Colon (tissue), 2 donors: ENCODE measurements around the gene CPTP.
A peak's percentile ranks its signal among the peaks of the same experiment; 100 is the strongest.
"Not testable (repeated sequence)": the region's sequence is repeated elsewhere in the genome, so short reads cannot be mapped to it uniquely, and the experiment has no call there.

ENCODE experiments used
- FAIRE-seq: peaks from 2 replicates; lab custom pipeline; 2012; peaks lifted over from hg19 to GRCh38; lab: Jason Lieb, UNC
- donor health status: control.
- donor health status: control.

Gene CPTP

GRCh38 chr1:1366699-1367066 is 42.1 kb downstream of the CPTP start:
- no peak for FAIRE-seq

DNA sequence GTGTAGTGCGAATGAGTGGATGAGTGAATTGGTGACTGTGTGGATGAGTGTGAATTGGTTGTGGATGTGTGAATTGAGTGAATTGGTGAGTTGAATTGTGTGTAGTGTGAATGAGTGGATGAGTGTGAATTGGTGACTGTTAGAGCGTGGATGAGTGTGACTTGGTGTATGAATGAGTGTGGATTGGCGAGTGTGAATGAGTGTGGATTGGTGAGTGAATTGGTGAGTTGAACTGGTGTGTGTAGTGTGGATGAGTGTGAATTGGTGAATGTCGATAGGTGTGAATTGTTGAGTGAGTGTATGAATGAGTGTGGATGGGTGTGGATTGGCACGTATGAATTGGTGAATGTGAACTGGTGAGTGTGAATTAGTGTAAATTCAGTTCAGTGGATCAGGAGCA is 42.7 kb downstream of the CPTP start:
- no peak for FAIRE-seq

DNA sequence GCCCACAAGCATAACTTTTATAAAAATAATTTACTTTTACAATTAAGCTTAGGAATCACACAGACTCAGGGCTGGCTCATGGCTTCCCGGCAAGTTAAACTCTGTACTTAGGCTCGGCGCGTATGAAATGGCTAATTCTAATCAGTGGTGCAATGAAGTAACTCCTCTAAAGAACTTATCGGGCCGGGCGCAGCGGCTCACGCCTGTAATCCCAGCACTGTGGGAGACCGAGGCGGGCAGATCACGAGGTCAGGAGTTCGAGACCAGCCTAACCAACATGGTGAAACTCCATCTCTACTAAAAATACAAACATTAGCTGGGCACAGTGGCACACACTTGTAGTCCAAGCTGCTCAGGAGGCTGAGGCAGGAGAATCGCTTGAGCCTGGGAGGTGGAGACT is 45.5 kb downstream of the CPTP start:
- not testable (repeated sequence) for FAIRE-seq

DNA sequence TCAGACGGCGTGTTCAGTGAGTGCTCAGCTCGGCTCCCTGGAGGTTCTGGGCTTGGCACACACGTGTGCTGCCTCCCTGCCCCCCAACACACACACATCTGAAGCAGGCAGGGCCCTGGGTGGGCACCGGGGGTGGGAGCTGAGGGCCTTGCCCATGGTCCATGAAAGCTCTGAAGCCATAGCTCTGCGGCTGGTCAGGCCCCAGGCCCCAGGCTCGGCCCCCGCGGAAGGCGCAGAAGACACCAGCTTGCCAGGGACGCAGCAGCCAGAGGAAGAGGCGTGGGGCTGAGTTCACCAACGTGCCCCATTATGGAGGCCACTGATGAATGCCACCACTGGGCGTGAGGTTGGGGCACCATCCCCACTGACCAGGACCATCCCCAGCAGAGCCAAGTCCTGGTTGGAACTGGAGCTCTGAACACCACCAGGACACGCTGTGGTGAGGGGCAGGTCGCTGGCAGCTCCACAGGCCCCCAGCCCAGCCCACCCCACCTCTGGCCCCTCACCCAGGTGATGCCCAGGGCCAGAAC is 46.2 kb downstream of the CPTP start:
- FAIRE-seq = no peak

DNA sequence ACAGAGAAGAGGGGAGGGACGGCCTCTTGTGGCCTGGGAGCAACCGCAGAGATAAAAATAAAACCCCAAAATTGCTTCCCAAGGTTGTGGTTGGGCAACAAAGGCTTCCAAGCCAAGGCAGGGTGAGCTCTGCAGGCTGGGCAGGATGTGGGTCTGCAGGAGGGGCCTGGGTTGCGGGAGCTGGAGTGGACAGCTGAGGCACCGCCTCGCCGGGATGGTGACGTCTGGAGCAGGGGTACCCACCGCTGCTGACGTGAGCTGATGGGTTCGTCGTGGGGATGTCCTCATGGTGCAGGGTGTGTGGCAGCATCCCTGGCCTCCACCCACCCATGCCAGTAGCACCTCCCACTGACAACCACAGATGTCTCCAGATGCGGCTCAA is 46.8 kb downstream of the CPTP start:
- FAIRE-seq = no peak

DNA sequence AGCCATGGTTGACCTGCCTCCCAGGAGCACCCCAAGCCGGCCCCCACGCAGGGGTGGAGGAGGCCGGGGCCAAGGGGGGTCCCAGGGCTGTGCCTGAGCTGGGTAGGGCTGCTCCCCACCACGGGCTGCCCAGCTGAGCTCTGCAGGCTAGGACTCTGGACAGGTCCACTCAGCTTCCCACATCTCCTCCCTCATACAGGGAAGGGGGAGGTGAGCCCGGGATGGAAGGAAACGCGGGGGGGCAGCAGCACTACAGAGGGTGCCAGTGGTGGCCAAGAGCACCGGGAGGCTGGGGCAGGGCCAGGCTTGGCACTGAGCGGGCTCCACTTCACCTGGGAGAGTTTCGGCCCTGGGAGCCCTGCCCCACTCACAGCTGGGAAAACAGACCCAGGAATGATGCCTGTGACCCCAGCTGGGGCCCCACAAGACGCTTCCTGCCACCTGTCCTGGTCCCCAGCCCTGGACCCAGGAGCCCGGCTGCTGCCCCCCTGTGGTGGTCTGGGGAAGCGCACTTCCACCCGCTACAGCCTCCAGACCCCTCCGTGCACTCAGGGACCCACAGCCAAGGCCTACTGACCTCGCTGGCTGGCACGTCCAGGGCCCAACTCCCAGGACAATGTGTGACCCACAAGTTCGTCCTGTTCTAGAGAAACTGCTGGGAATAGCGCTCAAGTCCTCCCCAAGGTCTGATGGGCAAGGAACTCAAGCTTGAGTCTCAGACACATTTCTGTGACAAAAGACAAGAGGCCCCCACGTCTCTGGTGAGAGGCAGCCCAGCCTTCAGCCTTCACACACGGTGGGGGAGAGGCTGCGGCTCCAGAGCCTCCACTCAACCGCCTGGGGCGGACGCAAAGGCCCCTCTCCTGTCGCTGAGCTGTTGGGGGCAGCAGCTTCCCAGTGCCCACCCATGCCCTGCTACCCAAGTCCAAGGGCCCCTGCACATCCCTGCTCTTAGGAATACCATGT is 47.4 kb downstream of the CPTP start:
- no peak for FAIRE-seq

- no peak for FAIRE-seq
Measured at GRCh38 chr1:1373051-1373814, 48.6 kb downstream of the CPTP start.

DNA sequence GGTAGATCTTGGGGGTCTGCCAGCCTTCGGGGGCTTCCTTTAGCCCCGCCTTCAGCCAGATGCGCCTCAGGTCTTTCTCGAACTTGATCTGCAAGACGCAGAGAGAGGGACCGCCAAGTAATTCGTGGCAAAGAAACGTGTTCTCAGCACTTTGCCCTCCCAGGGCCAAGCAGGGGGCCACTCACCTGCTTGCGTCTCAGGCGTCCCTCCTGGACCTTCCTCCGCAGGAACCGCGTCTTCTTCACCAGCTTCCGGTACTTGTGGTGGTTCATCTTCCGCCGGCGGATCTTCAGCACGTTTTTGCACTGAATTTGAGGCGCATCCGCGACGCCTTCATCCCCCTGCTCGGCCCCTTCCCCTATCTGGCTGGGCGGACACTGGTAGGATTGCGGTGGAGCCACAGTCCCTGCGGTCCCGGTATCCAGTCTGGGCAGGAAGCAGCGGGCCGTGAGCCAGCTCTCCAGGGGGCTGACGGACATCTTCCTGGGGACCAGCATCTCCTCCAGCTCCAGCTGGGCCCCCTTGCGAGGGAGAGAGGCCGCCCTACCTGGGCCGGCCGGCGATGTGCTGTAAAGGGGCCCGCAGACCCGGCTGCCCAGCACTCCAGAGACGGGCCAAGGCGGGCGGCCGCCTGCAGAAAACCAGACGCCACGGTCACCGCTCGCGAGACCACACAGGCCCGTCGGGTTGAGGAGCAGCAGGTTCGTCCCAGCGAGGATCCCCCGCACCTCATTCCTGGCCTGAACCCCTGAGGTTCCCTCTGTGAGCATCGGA is 49.4 kb downstream of the CPTP start:
- no peak for FAIRE-seq

- FAIRE-seq = no peak
Measured at GRCh38 chr1:1374589-1374928, 50.0 kb downstream of the CPTP start.

DNA sequence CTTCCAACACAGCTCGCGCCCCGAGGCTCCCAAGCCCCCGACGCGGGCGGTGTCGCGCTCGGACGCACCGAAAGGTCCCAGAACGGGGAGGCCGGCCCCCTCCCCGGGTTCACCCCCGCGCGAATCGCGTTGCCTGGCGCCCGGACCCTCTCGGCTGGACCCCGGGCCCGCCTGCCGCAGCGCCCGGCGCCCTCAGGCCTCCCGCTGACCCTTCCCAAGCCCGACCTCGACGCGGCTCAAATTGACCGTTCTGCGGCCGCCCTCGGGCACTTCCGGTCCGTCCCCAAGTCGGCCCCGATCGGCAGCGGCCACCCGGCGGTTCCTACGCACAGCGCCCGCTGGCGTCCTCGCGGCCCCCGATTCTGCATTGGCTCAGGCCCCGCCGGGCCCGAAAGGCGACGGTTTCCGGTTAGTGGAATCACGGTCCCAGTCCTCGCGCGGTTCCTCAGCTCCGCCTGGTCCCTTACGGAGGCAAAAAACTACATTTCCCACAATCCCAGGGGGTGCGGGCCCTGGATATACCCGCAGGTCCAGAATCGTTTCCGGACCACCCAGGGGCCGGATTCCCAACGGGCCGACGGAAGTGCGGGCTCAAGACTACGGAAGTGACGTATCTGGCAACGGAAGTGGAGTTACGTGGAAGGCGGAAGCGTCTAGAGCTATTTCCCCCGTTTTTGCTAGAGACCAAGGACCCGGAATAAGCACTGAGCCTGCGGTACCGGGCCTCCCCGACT is 50.5 kb downstream of the CPTP start, which contains the start of gene AURKAIP1:
TSS of gene AURKAIP1 (minus strand) at position 279 of the 734 bp plus-strand sequence. CDS start 451 bp downstream, outside the sequence.
- peak; percentile 81 for FAIRE-seq

DNA sequence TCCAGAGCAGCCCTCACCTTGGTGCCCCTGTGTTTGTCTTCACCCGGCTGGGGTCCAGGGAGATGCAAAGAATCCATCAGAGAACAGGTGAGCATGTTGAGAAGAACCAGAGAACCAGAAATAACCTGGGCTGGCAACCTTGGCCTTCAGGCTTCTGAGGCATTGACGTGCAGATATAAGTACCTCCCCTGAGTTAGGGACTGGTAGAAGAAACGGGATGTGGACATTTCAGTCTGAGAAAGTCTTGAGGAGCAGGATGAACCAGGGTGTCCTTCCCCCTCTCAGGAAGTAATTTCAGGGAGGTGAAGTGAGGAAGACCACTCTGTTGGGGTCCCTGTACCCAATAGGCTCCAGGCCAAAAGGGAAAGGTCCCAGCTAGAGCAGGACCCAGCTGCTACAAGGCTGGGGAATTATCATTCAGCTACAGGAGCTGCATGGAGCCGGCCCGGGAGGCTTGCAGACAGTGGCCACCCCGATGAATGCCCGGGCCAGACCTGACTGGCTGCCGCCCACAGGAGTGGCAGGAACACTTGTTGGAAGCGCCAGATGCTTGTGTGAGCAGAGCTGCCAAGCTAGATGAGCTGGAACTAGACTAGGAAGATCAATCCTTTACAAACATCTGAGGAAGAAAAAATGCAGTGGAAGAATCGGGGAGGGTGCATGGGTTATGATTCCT is 52.1 kb downstream of the CPTP start:
- no peak for FAIRE-seq

DNA sequence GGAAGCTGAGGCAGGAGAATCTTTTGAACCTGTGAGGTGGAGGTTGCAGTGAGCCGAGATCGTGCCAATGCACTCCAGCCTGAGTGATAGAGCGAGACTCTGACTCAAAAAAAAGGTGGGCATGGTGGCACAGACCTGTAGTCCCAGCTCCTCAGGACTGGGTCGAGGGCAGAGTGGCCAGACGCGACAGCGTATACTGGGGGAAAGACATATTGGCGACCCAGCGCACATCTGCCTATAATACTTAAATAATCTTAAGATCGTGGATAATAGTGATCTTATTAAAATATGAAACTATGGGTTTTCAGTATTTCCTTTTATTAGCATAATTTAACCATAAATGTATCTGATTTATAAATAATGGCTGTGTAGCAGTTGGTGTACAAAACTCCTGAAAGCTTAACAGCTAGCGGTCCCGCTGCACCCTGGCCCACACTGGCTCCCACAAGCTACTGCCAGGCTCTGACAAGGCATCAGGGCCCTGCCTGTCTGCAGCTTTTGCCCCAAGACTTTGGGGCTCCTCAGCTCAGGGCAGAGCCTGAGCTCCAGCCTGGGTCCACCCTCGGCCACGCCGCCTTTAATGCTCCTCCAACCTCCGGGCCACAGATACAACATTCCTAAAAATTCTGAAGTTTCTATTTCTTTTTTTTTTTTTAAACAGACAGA is 53.1 kb downstream of the CPTP start:
- FAIRE-seq = no peak
